Adipocyte (in vitro differentiated cells): ENCODE data around the gene TCOF1.
"Not testable (repeated sequence)": the region's sequence is repeated elsewhere in the genome, so short reads cannot be mapped to it uniquely, and the experiment has no call there.

Experiments
- DNase-seq: peaks from one replicate; pipeline ENCODE4 v3.0.0-alpha.2; 2015; ENCODE audit warnings: low read depth
- H3K27me3 ChIP-seq: replicated peaks from 2 replicates; pipeline ENCODE4 v1.7.0; 2013; ENCODE audit warnings: mild to moderate bottlenecking, low read length, moderate library complexity; ENCODE audit not compliant: control insufficient read depth, insufficient read depth
- H3K36me3 ChIP-seq: 2 replicates; pipeline ENCODE4 v1.7.0; 2013; ENCODE audit warnings: low read length, mild to moderate bottlenecking, moderate library complexity; ENCODE audit not compliant: control insufficient read depth, insufficient read depth, severe bottlenecking
- H3K4me1 ChIP-seq: 2 replicates; pipeline ENCODE4 v1.7.0; 2013; ENCODE audit warnings: mild to moderate bottlenecking, low read length, moderate library complexity; ENCODE audit not compliant: control insufficient read depth, insufficient read depth
- H3K4me3 ChIP-seq: 2 replicates; pipeline ENCODE4 v1.7.0; 2013; ENCODE audit warnings: mild to moderate bottlenecking, low read length, moderate library complexity
- H3K9ac ChIP-seq: 2 replicates; pipeline ENCODE4 v1.7.0; 2013; ENCODE audit warnings: mild to moderate bottlenecking, low read length, moderate library complexity
- H3K9me3 ChIP-seq: 2 replicates; pipeline ENCODE4 v1.7.0; 2013; ENCODE audit warnings: mild to moderate bottlenecking, low read length, moderate library complexity; ENCODE audit not compliant: control insufficient read depth

The TCOF1 gene

DNA sequence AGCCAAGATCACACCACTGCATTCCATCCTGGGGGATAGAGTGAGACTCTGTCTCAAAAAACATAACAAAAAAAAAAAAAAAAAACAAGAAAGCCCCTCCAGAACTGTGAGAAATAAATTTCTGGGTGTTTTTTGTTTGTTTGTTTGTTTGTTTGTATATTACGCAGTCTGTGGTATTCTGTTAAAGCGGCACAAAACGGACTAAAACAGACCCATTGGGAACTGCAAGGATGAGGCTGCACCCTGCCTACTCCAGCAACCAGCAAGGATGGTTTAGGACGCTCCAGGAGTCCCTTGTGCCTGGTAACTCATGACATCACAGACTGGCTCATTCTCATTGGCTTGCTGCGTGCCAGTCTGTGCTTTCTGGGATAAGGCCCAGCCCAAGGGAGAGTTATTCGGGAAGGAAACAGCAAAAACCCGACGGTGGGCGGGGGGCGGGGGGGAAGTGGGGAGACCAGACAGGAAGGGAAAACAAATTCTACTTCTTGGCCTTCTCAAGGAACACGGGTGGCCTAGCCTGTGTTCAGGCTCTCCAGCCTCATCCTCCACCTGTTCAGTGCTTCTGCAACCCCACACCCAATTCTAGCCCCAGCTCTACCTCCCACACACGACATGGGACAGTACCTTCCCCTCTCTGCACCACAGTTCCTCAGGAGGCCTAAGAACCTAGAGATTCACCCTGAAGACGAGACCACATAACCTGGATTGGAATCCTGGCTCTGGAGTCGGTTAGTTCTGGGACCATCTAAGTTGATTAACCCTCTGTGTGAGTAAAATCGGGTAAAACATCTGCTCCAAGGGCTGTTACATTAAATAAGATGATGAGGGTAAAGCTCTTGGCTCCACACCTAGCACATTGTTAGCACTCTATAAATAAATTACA lies 52.4 kb downstream of the TCOF1 start:
- Histone ChIP-seq H3K4me3 (peak overlapping the region; percentile 29), H3K9ac (no peak overlapping the region), H3K9me3 (no peaks in the 10 kb centered on the region), H3K4me1 (peaks cover 6% of the 10 kb centered on the region), H3K27me3 (no peaks in the 10 kb centered on the region), H3K36me3 (no peaks in the 10 kb centered on the region)
- DNase-seq, result peak; percentile 95

- DNase-seq, result peak; percentile 90
- no peaks in the 10 kb centered on the region for H3K36me3 ChIP-seq
- H3K4me3 ChIP-seq, result no peak overlapping the region
Measured at GRCh38 chr5:150410524-150411244, 53.2 kb downstream of the TCOF1 start.

GRCh38 chr5:150411245-150411979 lies 53.9 kb downstream of the TCOF1 start:
- DNase-seq, result peak; percentile 24
- no peaks in the 10 kb centered on the region for H3K9me3 ChIP-seq
- H3K4me1 ChIP-seq, result peaks cover 6% of the 10 kb centered on the region
- no peaks in the 10 kb centered on the region for H3K27me3 ChIP-seq
- H3K36me3 ChIP-seq, result no peaks in the 10 kb centered on the region
- H3K4me3 ChIP-seq, result no peak overlapping the region
- H3K9ac ChIP-seq, result no peak overlapping the region

More at GRCh38 chr5:150410524-150411244, 53.2 kb downstream of the TCOF1 start:
- Histone ChIP-seq H3K4me1 (peaks cover 6% of the 10 kb centered on the region), H3K27me3 (no peaks in the 10 kb centered on the region), H3K9ac (no peak overlapping the region), H3K9me3 (no peaks in the 10 kb centered on the region)

- Histone ChIP-seq H3K9ac (peak within 1 kb of the TSS; percentile 57), H3K4me1 (peaks cover 6% of the 10 kb centered on the region), H3K9me3 (no peaks in the 10 kb centered on the region), H3K36me3 (no peaks in the 10 kb centered on the region), H3K27me3 (no peaks in the 10 kb centered on the region), H3K4me3 (peak within 1 kb of the TSS; percentile 78)
- peak; percentile 54 for DNase-seq
Measured at GRCh38 chr5:150412319-150413175, 55.0 kb downstream of the TCOF1 start, which contains the start of gene CD74. Gene CD74, minus strand, starts transcription at chr5:150412910. Its CDS starts 161 bp downstream, at chr5:150412749.

GRCh38 chr5:150413176-150413901 lies 55.8 kb downstream of the TCOF1 start:
- H3K4me1 ChIP-seq, result peaks cover 6% of the 10 kb centered on the region
- no peak overlapping the region for H3K4me3 ChIP-seq
- H3K9me3 ChIP-seq, result no peaks in the 10 kb centered on the region
- DNase-seq, result no peak
- no peaks in the 10 kb centered on the region for H3K36me3 ChIP-seq
- no peak overlapping the region for H3K9ac ChIP-seq
- H3K27me3 ChIP-seq, result no peaks in the 10 kb centered on the region

- DNase-seq, H3K9me3 ChIP-seq, H3K36me3 ChIP-seq, H3K27me3 ChIP-seq, H3K9ac ChIP-seq, H3K4me1 ChIP-seq, H3K4me3 ChIP-seq: not testable (repeated sequence)
Measured at GRCh38 chr5:150413902-150414790, 56.6 kb downstream of the TCOF1 start.

GRCh38 chr5:150419630-150420270 lies 62.3 kb downstream of the TCOF1 start:
- Histone ChIP-seq H3K9ac (no peak overlapping the region), H3K4me1 (no peaks in the 10 kb centered on the region), H3K4me3 (no peak overlapping the region), H3K9me3 (no peaks in the 10 kb centered on the region), H3K27me3 (no peaks in the 10 kb centered on the region), H3K36me3 (no peaks in the 10 kb centered on the region)
- DNase-seq, result no peak

DNA sequence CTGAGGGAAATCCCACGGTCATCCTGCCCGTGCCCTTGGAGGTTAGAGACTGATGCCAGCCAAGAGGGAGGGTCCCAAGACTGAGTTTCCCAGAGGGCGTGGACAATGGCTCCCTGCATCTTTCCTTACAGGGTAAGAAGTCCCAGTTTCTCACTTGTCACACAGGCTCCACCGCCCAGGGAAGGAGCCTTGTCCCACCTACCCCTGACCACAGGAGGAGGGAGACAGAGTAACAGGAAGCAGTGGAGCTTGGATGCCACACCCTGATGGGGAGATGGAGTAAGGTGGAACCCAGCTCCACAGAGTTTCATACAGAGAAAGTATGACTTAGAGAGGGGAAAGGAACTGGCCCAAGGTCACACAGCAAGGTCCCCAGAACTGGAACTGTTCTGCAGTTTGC lies 64.6 kb downstream of the TCOF1 start:
- no peaks in the 10 kb centered on the region for H3K27me3 ChIP-seq
- no peaks in the 10 kb centered on the region for H3K4me1 ChIP-seq

GRCh38 chr5:150422758-150423157 lies 65.3 kb downstream of the TCOF1 start:
- Histone ChIP-seq H3K9ac (no peak overlapping the region), H3K9me3 (no peaks in the 10 kb centered on the region), H3K4me3 (no peak overlapping the region), H3K36me3 (no peaks in the 10 kb centered on the region), H3K4me1 (peaks cover under 1% of the 10 kb centered on the region), H3K27me3 (no peaks in the 10 kb centered on the region)
- no peak for DNase-seq

More for the DNA sequence above, 64.6 kb downstream of the TCOF1 start:
- DNase-seq, result no peak
- Histone ChIP-seq H3K9me3 (no peaks in the 10 kb centered on the region), H3K36me3 (no peaks in the 10 kb centered on the region), H3K4me3 (no peak overlapping the region), H3K9ac (no peak overlapping the region)
